ENCODE measurements around the gene TPM3. TPM values are rescaled to one million over a fixed set of nuclear protein-coding genes. Genes with fewer than 3 reads are reported as not detected.

The TPM3 gene
- total and polyA plus RNA-seq, 9 of the 15 experiments (the other 6 are each of a cell fraction or from before 2014, with no cell fraction given), result 202 to 604 (median 421) TPM

- TF ChIP-seq REST (IDR thresholded peaks at IDR 0.05; ENCODE audit: borderline replicate concordance), result peak; percentile 25; the same call in 1 of the 2 replicates
- no peak for TF ChIP-seq REST (CRISPR knock-in tag; IDR thresholded peaks at IDR 0.05; ENCODE audit: low read depth)
- peak; percentile 56 for TF ChIP-seq KAT7 (CRISPR knock-in tag; IDR thresholded peaks at IDR 0.05; ENCODE audit: borderline replicate concordance)
- peak; percentile 36; the same call in 1 of the 2 replicates for TF ChIP-seq FOXK1 (CRISPR knock-in tag; IDR thresholded peaks at IDR 0.05; ENCODE audit: borderline replicate concordance)
- TF ChIP-seq MEIS2 (IDR thresholded peaks at IDR 0.05; ENCODE audit: partially characterized antibody), result no peak
- TF ChIP-seq HNRNPLL (IDR thresholded peaks at IDR 0.05; ENCODE audit: low read depth, low read length, poor library complexity, severe bottlenecking), result peak; percentile 15
- TF ChIP-seq CHAMP1 (IDR thresholded peaks at IDR 0.05), result no peak
- peak; percentile 82 for TF ChIP-seq NR3C1 (CRISPR knock-in tag; IDR thresholded peaks at IDR 0.05)
- TF ChIP-seq EGR1 (conservative IDR thresholded peaks at IDR 0.05), result peak; percentile 76
- TF ChIP-seq ZZZ3 (IDR thresholded peaks at IDR 0.05), result peak; percentile 91
- TF ChIP-seq PRDM10 (IDR thresholded peaks at IDR 0.05; ENCODE audit: partially characterized antibody), result peak; percentile 39
- 0 out of 2 replicates have a peak, but pooled peaks have one; percentile 10 for TF ChIP-seq ETV1 (tag; conservative IDR thresholded peaks at IDR 0.05; ENCODE audit: low read depth)
Measured at GRCh38 chr1:154221278-154222001, 29.5 kb upstream of the TPM3 start (continued).

Measured in K562 (cell line).